ENCODE measurements around the gene TDRD1.

Gene TDRD1

DNA sequence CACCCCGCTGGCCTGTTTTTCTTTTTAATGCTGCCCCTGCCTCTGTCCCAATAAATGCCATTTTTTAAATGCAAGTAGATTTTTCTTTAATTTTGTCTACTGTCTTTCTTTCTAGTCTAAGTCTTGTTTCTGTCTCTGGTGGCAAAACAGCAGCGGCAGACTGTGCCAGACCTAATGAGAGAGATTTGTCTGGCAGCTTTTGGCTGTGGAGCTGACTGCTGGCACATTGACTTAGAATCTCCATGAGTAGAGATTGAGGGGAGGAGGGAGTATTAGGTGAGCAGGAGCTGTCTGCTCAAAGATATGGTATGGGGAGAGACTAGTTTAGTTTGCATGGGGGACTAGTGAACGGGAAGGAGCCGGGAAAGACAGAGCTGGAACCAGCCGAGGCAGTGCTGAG, 72.9 kb downstream of the TDRD1 start:
- ATAC-seq = no peak
- no peak for TF ChIP-seq SNAI2 (CRISPR knock-in tag; IDR thresholded peaks at IDR 0.05)
- TF ChIP-seq, protein P1, sequence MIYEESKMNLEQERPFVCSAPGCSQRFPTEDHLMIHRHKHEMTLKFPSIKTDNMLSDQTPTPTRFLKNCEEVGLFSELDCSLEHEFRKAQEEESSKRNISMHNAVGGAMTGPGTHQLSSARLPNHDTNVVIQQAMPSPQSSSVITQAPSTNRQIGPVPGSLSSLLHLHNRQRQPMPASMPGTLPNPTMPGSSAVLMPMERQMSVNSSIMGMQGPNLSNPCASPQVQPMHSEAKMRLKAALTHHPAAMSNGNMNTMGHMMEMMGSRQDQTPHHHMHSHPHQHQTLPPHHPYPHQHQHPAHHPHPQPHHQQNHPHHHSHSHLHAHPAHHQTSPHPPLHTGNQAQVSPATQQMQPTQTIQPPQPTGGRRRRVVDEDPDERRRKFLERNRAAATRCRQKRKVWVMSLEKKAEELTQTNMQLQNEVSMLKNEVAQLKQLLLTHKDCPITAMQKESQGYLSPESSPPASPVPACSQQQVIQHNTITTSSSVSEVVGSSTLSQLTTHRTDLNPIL (CRISPR knock-in tag; IDR thresholded peaks at IDR 0.05; ENCODE audit: low read depth) = no peak
- no peak for TF ChIP-seq TOX (CRISPR knock-in tag; IDR thresholded peaks at IDR 0.05; ENCODE audit: borderline replicate concordance)
- TF ChIP-seq ZNF70 (CRISPR knock-in tag; IDR thresholded peaks at IDR 0.05) = no peak
- TF ChIP-seq PATZ1 (CRISPR knock-in tag; IDR thresholded peaks at IDR 0.05; ENCODE audit: borderline replicate concordance) = no peak
- TF ChIP-seq, protein P2, sequence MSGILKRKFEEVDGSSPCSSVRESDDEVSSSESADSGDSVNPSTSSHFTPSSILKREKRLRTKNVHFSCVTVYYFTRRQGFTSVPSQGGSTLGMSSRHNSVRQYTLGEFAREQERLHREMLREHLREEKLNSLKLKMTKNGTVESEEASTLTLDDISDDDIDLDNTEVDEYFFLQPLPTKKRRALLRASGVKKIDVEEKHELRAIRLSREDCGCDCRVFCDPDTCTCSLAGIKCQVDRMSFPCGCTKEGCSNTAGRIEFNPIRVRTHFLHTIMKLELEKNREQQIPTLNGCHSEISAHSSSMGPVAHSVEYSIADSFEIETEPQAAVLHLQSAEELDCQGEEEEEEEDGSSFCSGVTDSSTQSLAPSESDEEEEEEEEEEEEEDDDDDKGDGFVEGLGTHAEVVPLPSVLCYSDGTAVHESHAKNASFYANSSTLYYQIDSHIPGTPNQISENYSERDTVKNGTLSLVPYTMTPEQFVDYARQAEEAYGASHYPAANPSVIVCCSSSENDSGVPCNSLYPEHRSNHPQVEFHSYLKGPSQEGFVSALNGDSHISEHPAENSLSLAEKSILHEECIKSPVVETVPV (CRISPR knock-in tag; IDR thresholded peaks at IDR 0.05) = no peak
- TF ChIP-seq ZFP30 (CRISPR knock-in tag; IDR thresholded peaks at IDR 0.05) = no peak
- TF ChIP-seq ZC3H10 (CRISPR knock-in tag; IDR thresholded peaks at IDR 0.05) = no peak
- TF ChIP-seq ZNF565 (CRISPR knock-in tag; conservative IDR thresholded peaks at IDR 0.05; ENCODE audit: low read depth) = no peak
- TF ChIP-seq, protein P3, sequence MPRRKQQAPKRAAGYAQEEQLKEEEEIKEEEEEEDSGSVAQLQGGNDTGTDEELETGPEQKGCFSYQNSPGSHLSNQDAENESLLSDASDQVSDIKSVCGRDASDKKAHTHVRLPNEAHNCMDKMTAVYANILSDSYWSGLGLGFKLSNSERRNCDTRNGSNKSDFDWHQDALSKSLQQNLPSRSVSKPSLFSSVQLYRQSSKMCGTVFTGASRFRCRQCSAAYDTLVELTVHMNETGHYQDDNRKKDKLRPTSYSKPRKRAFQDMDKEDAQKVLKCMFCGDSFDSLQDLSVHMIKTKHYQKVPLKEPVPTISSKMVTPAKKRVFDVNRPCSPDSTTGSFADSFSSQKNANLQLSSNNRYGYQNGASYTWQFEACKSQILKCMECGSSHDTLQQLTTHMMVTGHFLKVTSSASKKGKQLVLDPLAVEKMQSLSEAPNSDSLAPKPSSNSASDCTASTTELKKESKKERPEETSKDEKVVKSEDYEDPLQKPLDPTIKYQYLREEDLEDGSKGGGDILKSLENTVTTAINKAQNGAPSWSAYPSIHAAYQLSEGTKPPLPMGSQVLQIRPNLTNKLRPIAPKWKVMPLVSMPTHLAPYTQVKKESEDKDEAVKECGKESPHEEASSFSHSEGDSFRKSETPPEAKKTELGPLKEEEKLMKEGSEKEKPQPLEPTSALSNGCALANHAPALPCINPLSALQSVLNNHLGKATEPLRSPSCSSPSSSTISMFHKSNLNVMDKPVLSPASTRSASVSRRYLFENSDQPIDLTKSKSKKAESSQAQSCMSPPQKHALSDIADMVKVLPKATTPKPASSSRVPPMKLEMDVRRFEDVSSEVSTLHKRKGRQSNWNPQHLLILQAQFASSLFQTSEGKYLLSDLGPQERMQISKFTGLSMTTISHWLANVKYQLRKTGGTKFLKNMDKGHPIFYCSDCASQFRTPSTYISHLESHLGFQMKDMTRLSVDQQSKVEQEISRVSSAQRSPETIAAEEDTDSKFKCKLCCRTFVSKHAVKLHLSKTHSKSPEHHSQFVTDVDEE (CRISPR knock-in tag; IDR thresholded peaks at IDR 0.05) = no peak
- TF ChIP-seq CSDC2 (CRISPR knock-in tag; IDR thresholded peaks at IDR 0.05) = no peak
- TF ChIP-seq ZNF8 (CRISPR knock-in tag; IDR thresholded peaks at IDR 0.05) = no peak
- TF ChIP-seq GLIS3 (CRISPR knock-in tag; IDR thresholded peaks at IDR 0.05) = no peak

- TF ChIP-seq ESRRG (CRISPR knock-in tag; IDR thresholded peaks at IDR 0.05) = no peak
- no peak for TF ChIP-seq TOX (CRISPR knock-in tag; IDR thresholded peaks at IDR 0.05; ENCODE audit: borderline replicate concordance)
- no peak for TF ChIP-seq PPARA (CRISPR knock-in tag; IDR thresholded peaks at IDR 0.05; ENCODE audit: borderline replicate concordance)
- no peak for TF ChIP-seq RARB (CRISPR knock-in tag; IDR thresholded peaks at IDR 0.05)
- no peak for TF ChIP-seq ARNTL (CRISPR knock-in tag; IDR thresholded peaks at IDR 0.05; ENCODE audit: borderline replicate concordance, low read depth)
- TF ChIP-seq ZNF70 (CRISPR knock-in tag; IDR thresholded peaks at IDR 0.05) = no peak
- no peak for TF ChIP-seq ZC3H10 (CRISPR knock-in tag; IDR thresholded peaks at IDR 0.05)
- TF ChIP-seq OSR1 (CRISPR knock-in tag; IDR thresholded peaks at IDR 0.05) = no peak
- TF ChIP-seq BACH2 (CRISPR knock-in tag; IDR thresholded peaks at IDR 0.05; ENCODE audit: borderline replicate concordance) = no peak
- TF ChIP-seq GLIS3 (CRISPR knock-in tag; IDR thresholded peaks at IDR 0.05) = no peak
- no peak for TF ChIP-seq CSDC2 (CRISPR knock-in tag; IDR thresholded peaks at IDR 0.05)
- no peak for TF ChIP-seq ISL1 (CRISPR knock-in tag; IDR thresholded peaks at IDR 0.05)
- no peak for TF ChIP-seq PATZ1 (CRISPR knock-in tag; IDR thresholded peaks at IDR 0.05; ENCODE audit: borderline replicate concordance)
- no peak for TF ChIP-seq SNAI2 (CRISPR knock-in tag; IDR thresholded peaks at IDR 0.05)
These were observed 73.7 kb downstream of the TDRD1 start for GRCh38 chr10:114252883-114253282.

DNA sequence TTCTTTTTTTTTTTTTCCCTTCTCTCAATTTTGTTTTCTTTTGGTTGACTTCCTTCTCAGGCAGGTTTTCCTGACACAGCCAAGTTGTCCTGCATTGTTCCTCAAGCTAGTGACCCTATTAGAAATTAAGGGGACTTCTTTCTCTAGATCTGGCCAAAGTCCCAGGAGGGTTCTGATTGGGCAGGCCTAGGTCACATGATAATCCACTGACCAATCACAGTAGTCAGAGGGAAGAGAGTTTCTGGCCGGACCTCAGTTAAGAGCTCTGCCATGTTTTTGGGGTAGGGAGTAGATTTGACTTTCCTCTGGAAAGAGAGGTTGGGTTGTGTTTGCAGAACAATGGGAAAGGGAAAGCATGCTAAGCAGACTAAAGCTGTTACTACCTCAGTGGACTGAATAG, 76.1 kb downstream of the TDRD1 start:
- no peak for ATAC-seq
- TF ChIP-seq TCF4 (CRISPR knock-in tag; IDR thresholded peaks at IDR 0.05; ENCODE audit: borderline replicate concordance) (no peak), OSR1 (CRISPR knock-in tag; IDR thresholded peaks at IDR 0.05) (no peak), ZNF565 (CRISPR knock-in tag; conservative IDR thresholded peaks at IDR 0.05; ENCODE audit: low read depth) (no peak), ZFP30 (CRISPR knock-in tag; IDR thresholded peaks at IDR 0.05) (no peak), RARB (CRISPR knock-in tag; IDR thresholded peaks at IDR 0.05) (no peak), CSDC2 (CRISPR knock-in tag; IDR thresholded peaks at IDR 0.05) (no peak), ESRRG (CRISPR knock-in tag; IDR thresholded peaks at IDR 0.05) (no peak)
- TF ChIP-seq, protein P2 (CRISPR knock-in tag; IDR thresholded peaks at IDR 0.05) = no peak

More at GRCh38 chr10:114252883-114253282, 73.7 kb downstream of the TDRD1 start:
- ATAC-seq = peak; percentile 31; the same call in 2 of the 3 replicates

Data from SK-N-SH treated with all-trans-retinoic acid at 6 μM for 48 hours (cell line).